Measurements from ENCODE around the gene CSMD2.

The CSMD2 gene

DNA sequence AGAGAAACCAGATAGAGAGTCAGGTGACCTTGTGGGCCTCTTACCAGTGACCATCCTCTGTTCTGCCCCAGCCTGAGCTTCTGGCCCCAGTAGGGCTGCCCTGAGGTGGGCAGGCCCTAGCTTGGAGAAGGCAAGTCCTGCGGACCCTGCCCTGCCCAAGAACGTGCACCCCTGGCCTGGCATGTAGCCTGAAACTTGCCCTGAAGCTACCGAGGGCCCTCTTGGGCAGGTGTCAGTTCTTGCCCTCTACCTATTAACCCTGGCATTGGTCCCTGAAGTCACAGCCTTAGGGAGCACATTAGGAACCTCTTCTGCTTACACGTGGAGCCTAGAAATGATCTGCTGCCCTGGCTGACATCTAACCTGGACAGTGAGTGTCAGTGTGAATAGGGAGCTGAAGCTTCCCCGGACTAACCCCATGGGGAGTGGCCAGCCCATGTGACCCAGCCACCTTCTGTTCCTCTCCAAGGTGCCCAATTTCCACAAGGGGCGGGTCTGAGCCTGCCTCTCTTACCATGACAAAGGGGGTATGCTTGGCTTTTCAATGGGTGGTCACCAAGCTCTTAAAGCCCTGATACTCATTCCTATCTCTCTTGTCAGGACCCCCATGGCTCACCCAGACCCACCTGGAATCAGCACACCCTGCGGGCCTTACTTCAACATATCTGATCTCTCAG is 529.6 kb downstream of the CSMD2 start:
- DNase-seq (ENCODE audit: low spot score): no peak

DNA sequence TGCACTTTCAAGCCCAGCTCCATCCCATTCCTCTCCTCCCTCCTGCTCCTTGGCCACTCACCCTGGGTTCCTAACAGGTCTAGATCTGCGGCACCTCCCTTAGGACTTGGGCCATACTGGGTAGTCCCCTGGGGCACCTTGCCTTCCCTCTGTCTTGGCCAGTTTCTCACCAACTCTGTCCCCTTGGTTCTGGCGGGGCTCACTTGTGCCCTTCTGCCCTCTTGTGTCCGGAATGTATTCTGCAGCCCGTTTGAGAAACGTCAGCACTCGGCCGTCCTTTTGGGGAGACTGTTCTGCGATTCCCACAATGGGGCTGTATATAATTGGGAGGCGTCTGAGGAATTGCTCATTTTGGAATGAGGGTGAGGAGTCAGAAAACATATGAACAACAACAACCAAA is 530.2 kb downstream of the CSMD2 start:
- DNase-seq (ENCODE audit: low spot score): peak; percentile 65

DNA sequence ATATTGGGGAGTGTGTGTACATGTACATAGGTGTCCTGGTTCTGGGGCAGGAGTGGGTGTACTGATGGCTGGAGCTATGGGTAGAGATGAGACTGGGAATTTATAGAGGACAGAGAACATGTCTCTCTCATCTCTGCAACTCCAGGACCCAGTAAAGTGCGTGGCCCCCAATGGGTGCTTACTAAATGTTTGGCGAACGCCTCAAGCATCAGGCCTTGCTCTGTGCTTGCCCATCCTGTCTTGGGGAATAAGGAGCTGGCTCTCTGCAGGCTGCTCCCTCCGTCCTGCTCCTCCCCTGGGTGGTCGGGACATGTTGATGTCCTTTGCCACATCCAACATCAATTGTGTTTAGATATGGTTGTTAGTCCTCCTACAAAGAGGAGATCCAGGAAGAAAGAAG is 530.9 kb downstream of the CSMD2 start:
- no peak for DNase-seq (ENCODE audit: low spot score)

DNA sequence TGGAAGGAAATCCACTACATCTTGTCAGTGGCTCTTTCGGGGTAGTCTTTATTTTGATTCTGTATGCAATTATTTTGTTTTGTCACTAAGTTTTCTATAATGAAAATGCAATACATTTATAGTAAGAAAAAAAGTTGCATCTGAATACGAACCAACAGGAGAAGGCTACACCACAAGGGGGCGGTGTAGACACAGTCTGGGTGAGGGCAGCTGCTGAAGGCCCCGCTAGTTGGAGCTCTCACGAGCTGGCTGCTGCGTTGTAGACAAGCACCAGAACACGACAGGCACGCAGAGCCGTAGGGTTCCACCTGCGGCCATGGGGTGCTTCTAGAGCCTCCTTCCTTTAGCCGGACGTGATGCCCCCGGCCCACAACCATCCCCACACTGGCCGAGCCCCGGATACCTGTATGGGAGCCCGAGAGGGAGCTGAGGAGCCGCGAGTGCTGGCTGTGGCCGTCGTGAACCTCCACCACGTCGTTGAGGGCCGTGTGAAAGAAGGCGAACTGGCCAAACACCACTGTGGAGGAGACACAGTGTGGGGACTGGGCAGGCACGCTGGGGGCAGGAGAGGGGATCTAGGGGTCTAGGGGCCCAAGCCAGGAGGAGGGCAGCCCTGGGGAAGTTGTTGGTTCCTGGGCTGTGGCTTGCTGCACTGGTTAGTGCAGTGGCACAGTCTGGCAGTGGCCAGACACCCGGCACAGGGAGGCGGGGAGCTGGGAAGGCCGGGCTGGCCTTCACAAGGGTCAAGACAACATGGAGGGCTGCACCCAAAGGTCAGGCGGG is 531.8 kb downstream of the CSMD2 start:
- DNase-seq (ENCODE audit: low spot score): peak; percentile 82

DNA sequence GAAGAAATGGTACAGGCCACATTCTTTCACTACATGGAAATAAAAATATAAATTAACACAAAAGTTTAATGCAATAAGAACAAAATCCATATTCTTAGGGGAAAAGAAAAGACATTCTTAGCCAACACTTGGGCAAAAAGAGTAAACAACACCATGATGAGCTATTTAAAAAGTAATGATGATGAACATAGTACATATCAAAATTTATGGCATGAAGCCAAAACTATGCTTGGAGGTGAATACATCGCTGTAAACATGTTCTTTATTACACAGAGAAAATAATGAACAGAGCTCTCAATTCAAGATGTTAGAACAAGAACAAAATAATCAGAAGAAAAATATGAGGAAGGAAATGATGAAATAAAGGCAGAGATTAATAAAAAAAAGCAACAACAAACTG is 534.3 kb downstream of the CSMD2 start:
- DNase-seq (ENCODE audit: low spot score): no peak

DNA sequence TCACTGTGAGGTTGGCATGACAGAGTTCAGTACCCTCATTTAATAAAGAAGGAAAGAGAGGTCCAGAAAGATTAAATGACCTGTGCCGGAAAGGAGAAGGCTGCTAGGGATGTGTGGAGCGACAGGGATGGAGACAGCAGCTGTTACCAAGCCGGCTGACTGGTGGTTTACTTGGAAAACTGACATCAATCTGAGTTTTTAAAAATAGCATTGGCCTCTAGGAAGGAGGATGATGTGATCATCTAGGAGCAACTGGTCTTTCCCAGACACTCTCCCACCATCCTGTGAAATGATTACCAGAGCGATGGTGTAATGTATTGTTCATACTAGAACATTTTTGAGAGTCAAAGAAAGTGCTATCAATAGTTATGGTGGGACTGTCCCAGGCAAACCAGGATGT is 538.2 kb downstream of the CSMD2 start:
- no peak for DNase-seq (ENCODE audit: low spot score)

DNA sequence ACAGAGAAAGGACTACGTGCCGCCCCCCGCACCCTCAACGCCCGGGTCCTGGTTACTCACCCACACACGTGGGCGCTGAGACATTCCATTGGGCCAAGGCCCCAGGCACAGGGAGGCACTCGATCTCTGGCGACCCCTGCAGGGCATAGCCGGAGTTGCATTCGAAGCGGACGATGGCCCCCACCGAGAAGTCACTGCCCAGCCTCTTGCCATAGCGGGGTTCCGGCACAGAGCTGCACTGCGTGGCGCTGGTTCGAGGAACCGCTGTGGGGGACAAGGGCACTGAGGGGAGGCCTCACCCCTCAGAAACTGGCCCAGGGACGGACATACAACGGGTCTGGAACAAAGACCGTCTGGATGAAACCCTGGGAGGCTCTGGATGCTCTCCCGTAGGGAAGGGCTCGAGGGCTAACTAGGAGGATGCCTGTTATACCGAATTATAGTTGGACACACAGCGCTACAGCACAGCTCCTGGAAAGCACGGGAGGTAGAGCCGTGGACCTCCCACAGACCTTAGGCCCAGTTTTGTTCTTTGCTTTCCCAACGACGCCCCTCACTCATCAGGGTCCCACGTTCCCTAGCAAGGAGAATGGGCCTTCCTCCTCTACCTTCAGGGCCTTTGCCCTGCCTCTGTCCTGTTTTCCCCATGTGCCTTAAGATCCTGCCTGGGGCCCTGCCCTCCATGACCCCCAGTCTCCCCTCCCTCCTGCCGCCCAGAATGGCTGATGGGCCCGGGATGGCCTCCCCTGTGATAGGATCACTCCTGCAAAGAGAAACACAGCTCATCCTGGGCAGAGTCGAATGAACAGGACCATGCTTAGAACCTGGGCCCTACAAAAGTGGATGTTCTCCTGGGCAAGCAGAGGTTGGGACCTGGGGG is 539.8 kb downstream of the CSMD2 start:
- DNase-seq (ENCODE audit: low spot score): no peak

DNA sequence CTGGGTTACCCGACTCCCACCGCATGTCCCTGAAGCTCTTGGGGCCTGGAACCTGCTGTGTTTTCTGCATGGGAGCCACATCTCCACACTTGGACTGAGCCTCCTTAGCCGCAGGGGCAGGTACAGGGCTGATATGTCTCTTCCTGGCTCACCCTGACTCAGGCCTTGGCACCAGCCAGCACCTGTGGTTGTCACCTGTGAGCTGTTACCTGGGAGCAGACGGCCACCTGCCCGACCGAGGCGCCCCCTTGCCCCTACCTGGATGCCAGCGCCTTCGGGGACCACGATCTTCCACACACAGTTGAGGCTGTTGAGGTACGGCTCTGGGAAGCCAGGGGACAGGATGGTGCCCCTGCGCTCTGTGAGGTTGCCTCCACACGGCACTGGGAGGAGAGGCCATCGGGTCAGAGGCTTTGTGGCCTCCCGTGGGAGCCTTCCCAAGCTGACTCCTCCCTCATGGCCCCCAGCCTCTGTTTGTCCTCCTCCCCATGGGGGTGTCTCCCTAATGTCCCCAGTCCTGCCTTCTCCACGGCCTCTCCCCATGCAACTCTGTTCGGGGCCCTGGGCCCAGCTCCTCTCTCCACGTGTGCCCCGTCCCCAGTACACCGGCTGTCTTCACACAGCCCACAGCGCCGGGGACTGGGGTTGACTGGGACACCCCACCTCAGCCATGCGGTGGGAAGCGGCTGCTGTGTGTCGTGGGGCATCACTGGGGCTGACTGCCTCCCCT is 540.6 kb downstream of the CSMD2 start:
- no peak for DNase-seq (ENCODE audit: low spot score)

DNA sequence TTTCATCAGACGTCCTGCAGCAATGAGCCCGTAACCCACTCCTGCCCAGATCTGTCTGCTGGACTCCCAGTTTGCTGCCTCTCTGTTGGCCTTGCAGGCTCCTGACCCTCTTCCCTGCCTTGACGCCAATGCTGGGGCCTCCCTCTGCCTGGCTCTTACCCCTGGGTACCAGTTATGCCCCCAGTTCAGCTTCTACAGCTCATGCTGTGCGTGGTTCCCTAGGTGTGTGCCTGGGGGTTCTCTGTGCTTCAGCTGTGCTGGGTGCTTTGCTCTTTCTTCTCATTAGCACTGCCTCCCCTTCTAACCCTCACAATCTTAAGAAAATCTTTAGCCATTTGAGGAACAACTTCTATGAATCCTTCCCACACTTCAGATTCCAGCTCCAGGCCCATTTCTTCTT is 541.2 kb downstream of the CSMD2 start:
- DNase-seq (ENCODE audit: low spot score): no peak

DNA sequence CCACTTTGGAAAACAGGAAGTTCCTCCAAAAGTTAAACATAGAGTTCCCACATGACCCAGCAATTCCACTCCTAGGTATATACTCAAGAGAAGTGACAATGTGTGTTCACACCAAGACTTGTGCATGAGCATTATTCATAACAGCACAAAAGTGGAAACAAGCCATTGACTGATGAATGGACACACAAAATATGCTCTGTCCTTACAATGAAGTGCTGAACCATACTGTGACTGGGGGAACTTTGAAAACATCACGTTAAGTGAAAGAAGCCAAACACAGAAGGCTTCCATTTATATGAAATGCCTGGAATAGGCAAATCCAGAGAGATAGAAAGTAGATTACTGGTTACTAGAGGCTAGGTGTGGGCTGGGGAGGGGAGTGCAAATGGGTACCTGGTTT is 542.3 kb downstream of the CSMD2 start:
- DNase-seq (ENCODE audit: low spot score): no peak

DNA sequence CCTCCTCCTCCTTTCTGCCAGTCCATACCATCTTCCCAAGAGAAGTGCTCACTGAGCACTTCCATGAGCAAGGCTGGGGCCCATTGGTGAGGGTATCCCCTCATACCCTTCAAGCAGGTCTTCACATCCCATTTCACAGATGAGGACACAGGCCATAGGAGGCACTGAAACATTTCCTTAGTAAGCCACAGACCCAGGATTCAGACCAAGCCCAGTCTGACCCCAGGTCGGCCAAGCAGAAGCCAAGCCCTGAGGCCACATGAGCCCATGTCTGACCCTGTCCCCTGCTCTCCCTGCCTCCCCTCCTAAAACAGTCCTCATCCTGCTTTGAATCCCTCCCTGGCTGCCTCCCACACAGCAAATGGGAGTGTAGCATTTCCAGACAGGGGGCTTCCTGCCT is 546.4 kb downstream of the CSMD2 start:
- no peak for DNase-seq (ENCODE audit: low spot score)

DNA sequence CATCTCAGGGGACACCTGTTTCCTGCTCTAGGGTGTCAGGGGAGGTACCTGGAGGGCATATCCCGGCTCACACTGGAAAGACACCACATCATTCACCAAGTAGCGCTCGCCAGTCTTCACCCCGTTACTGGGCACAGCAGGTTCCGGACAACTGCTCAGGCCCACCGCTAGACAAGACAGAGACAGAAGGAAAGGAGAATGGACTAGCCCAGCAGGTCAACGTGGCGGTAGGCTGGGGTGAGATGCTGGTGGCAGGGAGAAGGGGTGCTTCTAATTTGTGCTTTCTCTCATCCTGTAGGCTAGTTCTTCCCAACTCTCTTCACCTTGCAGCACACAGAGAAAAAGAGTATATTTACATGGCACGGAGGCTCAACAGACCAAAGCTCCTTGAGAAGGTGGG is 547.6 kb downstream of the CSMD2 start:
- no peak for DNase-seq (ENCODE audit: low spot score)

DNA sequence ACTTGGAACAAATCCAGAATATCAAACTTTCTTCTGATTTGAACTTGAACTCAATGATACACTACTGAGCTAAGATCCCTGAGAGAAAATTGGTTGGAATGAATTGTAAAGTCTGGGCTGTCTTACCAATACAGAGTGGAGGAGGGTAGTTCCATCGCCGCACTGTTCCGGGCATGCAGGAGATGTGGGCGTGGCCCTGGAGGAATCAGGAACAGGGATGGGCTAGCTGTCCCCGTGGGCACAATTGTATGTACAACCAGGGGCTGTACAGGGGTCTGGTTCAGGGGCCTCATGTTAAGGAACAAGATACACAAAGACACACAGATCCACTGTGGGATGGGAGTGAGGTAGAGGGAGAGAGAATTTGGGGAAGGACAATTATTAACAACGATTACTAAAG is 548.2 kb downstream of the CSMD2 start:
- no peak for DNase-seq (ENCODE audit: low spot score)

DNA sequence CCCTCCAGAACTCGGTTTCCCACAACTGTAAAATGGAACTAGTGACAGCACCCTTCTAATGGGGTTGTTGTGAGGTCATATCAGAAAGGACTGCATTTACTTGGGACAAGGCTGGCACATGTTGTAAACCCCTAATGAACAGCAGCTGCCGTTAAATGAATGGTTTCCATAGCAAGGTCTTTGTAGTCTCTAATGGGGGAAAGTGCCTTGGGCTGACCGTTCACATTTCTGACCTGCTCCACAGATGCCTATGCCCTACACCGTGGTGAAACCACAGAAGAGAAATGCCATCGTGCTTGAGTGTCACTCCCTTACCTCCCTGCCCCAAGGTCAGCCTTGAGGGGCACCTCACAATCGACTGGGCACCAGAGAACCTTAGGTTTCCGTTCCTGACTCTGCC is 549.5 kb downstream of the CSMD2 start:
- no peak for DNase-seq (ENCODE audit: low spot score)

DNA sequence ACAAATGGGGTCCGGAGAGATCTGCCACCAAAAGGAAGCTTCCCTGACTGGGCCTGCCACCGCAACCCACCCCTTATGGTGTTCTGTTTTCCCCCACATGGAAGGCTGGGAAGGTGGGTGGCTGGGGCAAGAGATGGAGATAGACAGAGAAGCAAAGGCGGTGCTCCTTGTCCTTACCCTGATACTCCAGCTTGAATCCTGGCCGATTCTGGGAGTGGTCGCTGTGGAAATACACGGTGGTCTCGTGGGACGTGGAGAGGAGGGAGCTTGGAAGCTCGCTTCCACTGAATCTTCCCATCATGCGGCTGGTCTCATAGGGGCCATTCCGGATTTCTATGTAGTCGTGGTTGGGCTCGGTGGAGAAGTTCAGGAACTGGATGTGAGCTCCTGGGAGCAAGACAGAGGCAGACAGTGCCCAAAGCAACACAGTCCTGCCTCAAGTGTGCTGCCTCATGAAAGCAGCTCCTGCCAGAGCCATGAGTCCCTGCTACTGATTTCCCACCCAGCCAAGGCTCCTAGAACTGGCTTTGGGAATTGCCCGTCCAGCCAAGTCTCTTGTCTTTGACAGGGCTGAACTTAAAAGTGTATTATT is 554.1 kb downstream of the CSMD2 start:
- DNase-seq (ENCODE audit: low spot score): no peak

DNA sequence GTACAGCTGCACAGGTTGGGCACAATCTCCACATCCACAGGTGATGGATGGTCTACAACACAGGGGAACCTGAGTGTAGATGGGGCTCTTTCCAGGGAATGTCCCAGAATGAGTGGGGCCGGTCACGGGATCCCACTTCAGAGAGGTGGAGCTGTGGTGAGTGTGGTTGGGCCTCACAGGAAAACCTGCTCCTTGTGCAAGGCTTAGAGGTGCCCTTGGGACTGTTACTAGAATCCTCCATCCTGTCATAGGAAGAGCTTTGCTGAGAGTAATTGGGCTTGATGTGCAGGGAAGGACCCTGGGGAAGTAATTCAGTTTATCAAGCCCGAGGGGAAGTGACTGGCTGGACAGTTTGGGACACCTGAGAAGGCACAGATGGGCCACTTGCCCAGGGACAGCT is 554.6 kb downstream of the CSMD2 start:
- DNase-seq (ENCODE audit: low spot score): no peak

DNA sequence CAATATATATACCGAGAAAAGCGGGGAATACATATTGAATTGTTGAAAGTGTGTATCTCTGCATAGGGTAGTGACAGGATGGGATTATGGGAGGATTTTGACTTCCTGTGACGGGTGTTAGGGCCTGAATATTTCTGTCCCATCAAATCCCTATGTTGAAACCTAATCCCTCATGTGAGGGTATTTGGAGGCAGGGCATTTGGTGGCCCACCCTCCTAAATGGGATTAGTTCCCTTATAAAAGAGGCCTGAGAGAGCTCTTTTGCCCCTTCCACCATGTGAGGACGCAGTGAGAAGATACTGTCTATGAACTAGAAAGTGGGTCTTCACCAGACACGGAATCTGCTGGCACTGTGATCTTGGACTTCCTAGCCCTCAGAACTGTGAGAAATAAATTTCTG is 555.3 kb downstream of the CSMD2 start:
- DNase-seq (ENCODE audit: low spot score): no peak

DNA sequence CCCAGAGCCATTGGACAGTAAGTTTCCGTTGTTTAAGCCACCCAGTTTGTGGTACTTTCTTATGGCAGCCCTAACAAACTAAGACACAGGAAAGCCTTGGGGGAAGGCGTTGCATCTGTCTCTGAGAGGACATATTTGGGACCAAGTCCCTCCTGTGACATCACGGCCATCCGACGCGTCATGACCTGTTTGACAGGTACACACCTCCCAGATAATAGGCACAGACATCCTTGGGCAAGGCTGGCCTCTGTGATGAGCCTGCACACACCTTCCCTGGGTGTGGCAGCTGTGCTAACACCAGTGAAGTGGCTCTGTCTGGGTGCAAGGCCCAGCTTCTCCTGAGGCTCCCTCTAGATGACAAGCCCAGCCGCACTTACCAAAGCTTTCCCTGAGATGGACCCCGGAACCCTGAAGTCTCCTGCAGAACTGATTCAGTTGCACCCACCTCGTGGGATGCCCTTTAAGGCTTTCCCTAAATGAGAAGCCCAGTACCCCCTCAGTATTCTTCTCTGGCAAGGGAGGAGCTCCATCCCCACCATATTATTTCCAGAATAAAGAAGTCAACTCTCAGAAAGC is 556.1 kb downstream of the CSMD2 start:
- DNase-seq (ENCODE audit: low spot score): no peak

DNA sequence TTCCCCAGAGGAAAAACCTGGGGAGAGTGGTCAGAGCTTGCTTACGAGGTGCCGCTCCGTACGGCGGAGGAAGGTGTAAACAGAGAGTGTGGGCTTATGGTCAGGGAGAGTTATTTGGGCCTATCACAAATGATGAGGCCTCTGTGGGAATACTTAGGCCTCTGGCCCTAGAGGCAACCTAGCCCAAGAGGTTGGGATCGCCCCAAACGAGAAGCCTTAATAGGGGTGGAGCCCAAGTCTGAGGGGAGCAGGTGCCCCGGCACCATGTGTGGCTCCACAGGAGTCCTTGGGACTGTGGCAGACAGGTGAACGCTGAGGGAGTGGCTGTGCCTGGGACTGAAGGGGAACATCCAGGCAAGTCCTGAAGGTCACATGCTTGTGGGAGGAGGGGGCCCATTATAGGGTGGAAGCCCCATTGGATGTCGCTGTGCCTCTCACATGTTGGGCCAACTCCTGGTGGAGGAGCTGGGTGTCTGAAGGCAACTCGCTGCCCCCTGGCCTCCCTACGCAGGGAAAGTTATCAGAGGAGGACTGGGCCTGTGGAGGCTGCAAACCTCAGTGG is 557.5 kb downstream of the CSMD2 start:
- no peak for DNase-seq (ENCODE audit: low spot score)

DNA sequence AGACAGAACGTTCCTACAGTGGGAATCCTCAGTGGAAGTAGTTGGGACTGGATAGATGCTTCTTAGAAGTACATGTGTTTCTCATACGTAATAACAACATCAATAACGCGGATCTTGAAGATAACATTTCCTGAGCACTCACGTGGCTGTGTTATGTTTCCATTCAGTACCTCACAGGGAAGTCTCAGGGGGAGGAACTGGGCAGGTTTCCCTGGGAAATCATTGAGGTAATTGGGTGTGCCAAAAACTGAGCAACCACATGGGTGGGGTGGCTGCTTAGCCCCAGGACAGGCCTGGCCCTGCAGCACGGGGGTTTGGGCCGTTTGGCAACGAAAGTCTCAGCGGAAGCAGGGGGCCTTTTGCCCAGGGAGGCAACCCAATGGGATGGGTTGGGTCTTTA is 558.8 kb downstream of the CSMD2 start:
- DNase-seq (ENCODE audit: low spot score): no peak

DNA sequence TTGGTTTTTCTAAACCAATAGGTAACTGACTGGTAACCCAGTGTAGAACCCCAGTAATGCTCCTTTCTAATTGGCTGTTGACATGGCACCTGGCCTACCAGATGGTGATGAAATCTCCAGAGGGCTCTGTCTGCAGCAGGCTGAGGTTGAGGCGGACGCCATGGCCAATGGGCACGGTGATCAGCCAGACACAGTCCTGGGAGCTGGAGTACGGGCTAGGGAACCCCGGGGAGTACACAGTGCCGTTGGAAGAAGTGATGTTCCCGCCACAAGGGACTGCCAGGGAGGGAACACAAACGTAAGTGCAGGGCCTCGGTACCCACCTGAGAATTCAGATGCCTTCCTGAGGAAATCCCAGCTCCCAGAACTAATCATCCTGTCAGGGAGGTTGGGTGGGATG is 562.8 kb downstream of the CSMD2 start:
- no peak for DNase-seq (ENCODE audit: low spot score)
